Endothelial cell of umbilical vein (primary cell): Measurements from ENCODE around the gene RAD51B. TPM values are rescaled to one million over a fixed set of nuclear protein-coding genes. Genes with fewer than 3 reads are reported as not detected.

Experiments used
- BruUV-seq: library from RNA; stranded (reverse); fragments of 400-500 nt; replicated peaks from 2 replicates; lab custom pipeline; 2021; lab: Mats Ljungman, UMichigan
- CTCF ChIA-PET: fragments of 300-600, 350-600 bp; sonication (Branson Sonifier 250); formaldehyde crosslinking; loops from one replicate; lab custom pipeline; 2021; ENCODE audit warnings: antibody characterized with exemption, inconsistent platforms; lab: Charles Lee
- POLR2A ChIA-PET: fragments of 300-600, 350-600 bp; sonication (Branson Sonifier 250); formaldehyde crosslinking; loops from one replicate; lab custom pipeline; 2021; ENCODE audit warnings: antibody characterized with exemption, inconsistent platforms; lab: Charles Lee
- DNase-seq: peaks from one replicate; pipeline ENCODE4 v3.0.0-alpha.2; 2011; ENCODE audit warnings: low read depth, low spot score
- FAIRE-seq: peaks from 2 replicates; lab custom pipeline; 2011; peaks lifted over from hg19 to GRCh38; lab: Jason Lieb, UNC
- H2AFZ ChIP-seq: 2 replicates; pipeline ENCODE4 v1.6.0; 2012; ENCODE audit warnings: low read depth, low read length, control low read depth, inconsistent platforms
- H3K27ac ChIP-seq: 2 replicates; pipeline ENCODE4 v1.5.1; 2011; ENCODE audit warnings: low read depth, mild to moderate bottlenecking, control low read depth, low read length, moderate library complexity; ENCODE audit not compliant: insufficient read depth
- H3K27me3 ChIP-seq, 2 experiments: 2 replicates each; pipeline versions ENCODE4 v1.6.0 to v1.6.1; 2011; ENCODE audit warnings: low read length in 2 of 2, mixed read lengths in 1 of 2; ENCODE audit not compliant: control insufficient read depth in 2 of 2, insufficient read depth in 2 of 2
- H3K36me3 ChIP-seq, 2 experiments: 2 replicates in 1 of 2; 3 replicates in 1 of 2; pipeline ENCODE4 v1.5.1; 2011; ENCODE audit warnings: low read length in 2 of 2, mild to moderate bottlenecking in 1 of 2, moderate library complexity in 1 of 2; ENCODE audit not compliant: control insufficient read depth in 2 of 2, insufficient read depth in 2 of 2; ENCODE audit errors: extremely low read depth in 1 of 2
- H3K4me1 ChIP-seq: 3 replicates; pipeline ENCODE4 v1.5.1; 2011; ENCODE audit warnings: mild to moderate bottlenecking, low read length; ENCODE audit not compliant: control insufficient read depth, insufficient read depth; ENCODE audit errors: extremely low read depth
- H3K4me2 ChIP-seq: 2 replicates; pipeline ENCODE4 v1.6.1; 2011; ENCODE audit warnings: low read length, control low read depth, mixed read lengths; ENCODE audit not compliant: insufficient read depth
- H3K4me3 ChIP-seq, 3 experiments: fragments of 200-600 bp in 1 of 3; sonication (generic), shearing (Covaris generic) in 1 of 3; replicated peaks in 1 of 3; 2 replicates each; pipeline ENCODE4 v1.5.1; 2011 to 2016; ENCODE audit warnings: control low read depth in 3 of 3, low read length in 3 of 3, mild to moderate bottlenecking in 2 of 3, inconsistent platforms in 1 of 3, low read depth in 1 of 3, moderate library complexity in 1 of 3; ENCODE audit not compliant: insufficient read depth in 1 of 3
- H3K79me2 ChIP-seq: 2 replicates; pipeline ENCODE4 v1.6.0; 2012; ENCODE audit warnings: low read length, inconsistent platforms; ENCODE audit not compliant: control insufficient read depth, insufficient read depth
- H3K9ac ChIP-seq: replicated peaks from 2 replicates; pipeline ENCODE3; 2011; ENCODE audit warnings: low read length, control low read depth; ENCODE audit not compliant: insufficient read depth; ENCODE audit errors: extremely low read depth
- H3K9me1 ChIP-seq: replicated peaks from 3 replicates; pipeline ENCODE4 v1.6.0; 2011; ENCODE audit warnings: mild to moderate bottlenecking, low read length; ENCODE audit not compliant: control insufficient read depth, insufficient read depth; ENCODE audit errors: extremely low read depth
- H3K9me3 ChIP-seq: replicated peaks from 2 replicates; pipeline ENCODE4 v1.5.1; 2012; ENCODE audit warnings: low read length, inconsistent platforms; ENCODE audit not compliant: control insufficient read depth, insufficient read depth
- H4K20me1 ChIP-seq: replicated peaks from 2 replicates; pipeline ENCODE3; 2011; ENCODE audit warnings: mild to moderate bottlenecking, low read length; ENCODE audit not compliant: control insufficient read depth, insufficient read depth; ENCODE audit errors: extremely low read depth
- CTCF ChIP-seq, 2 donors: IDR thresholded peaks; 1 replicate in 1 of 2; 2 replicates in 1 of 2; pipeline ENCODE4 v1.5.1; 2011; ENCODE audit warnings: low read length in 2 of 2, mild to moderate bottlenecking in 2 of 2, moderate library complexity in 2 of 2, control low read depth in 1 of 2, inconsistent platforms in 1 of 2, low read depth in 1 of 2; ENCODE audit not compliant: insufficient read depth in 1 of 2; ENCODE audit errors: extremely low read depth in 1 of 2
- EZH2 ChIP-seq: IDR thresholded peaks from 2 replicates; pipeline ENCODE4 v1.6.1; 2012; ENCODE audit warnings: borderline replicate concordance, low read depth, mild to moderate bottlenecking, moderate library complexity, low read length, inconsistent platforms; ENCODE audit not compliant: severe bottlenecking
- FOS ChIP-seq: IDR thresholded peaks from 2 replicates; pipeline ENCODE4 v1.6.1; 2011; ENCODE audit warnings: mild to moderate bottlenecking, low read length, moderate library complexity, borderline replicate concordance; ENCODE audit not compliant: insufficient read depth
- GATA2 ChIP-seq: IDR thresholded peaks from 2 replicates; pipeline ENCODE4 v1.7.0; 2011; ENCODE audit warnings: low read depth, mild to moderate bottlenecking, moderate library complexity, mixed read lengths, low read length; ENCODE audit not compliant: insufficient read length, insufficient read depth
- JUN ChIP-seq: IDR thresholded peaks from 2 replicates; pipeline ENCODE4 v1.6.1; 2011; ENCODE audit warnings: borderline replicate concordance, low read depth; ENCODE audit not compliant: insufficient read length, insufficient read depth
- MAX ChIP-seq: IDR thresholded peaks from 2 replicates; pipeline ENCODE4 v1.6.1; 2011; ENCODE audit not compliant: insufficient read depth, insufficient read length
- MYC ChIP-seq: IDR thresholded peaks from one replicate; pipeline ENCODE4 v1.6.1; 2011; ENCODE audit warnings: mild to moderate bottlenecking, low read depth, low read length
- POLR2A ChIP-seq: IDR thresholded peaks from 2 replicates; pipeline ENCODE4 v1.6.1; 2012; ENCODE audit warnings: low read depth, mild to moderate bottlenecking, control low read depth, low read length
- POLR2AphosphoS5 ChIP-seq: IDR thresholded peaks from 2 replicates; pipeline ENCODE4 v1.6.1; 2012; ENCODE audit warnings: low read depth, mild to moderate bottlenecking, control low read depth, low read length, moderate library complexity; ENCODE audit not compliant: insufficient read depth
- dilution Hi-C: fragments of 300-500 bp; cut with MboI; formaldehyde crosslinking; loops from one replicate; pipeline ENCODE4 v1.15.0; 2019; ENCODE audit warnings: low sequenced_read_pairs; ENCODE audit not compliant: extremely low pct_ligation_motif_present
- intact Hi-C: fragments of 100-400 bp; cut with micrococcal nuclease; formaldehyde crosslinking; loops from one replicate; pipeline ENCODE4 v1.10.0; 2022
- polyA plus RNA-seq, 4 experiments: library from polyadenylated mRNA; depleted of rRNA in 3 of 4; stranded (reverse) in 3 of 4; unstranded in 1 of 4; fragments of >200 nt; gene quantifications; 2 replicates each; pipeline versions ENCODE4 v1.2.1 to v1.2.3, GENCODE V29; 2011 to 2012; ENCODE audit warnings: missing spikeins in 1 of 4
- total RNA-seq: library from RNA; stranded (reverse); gene quantifications from 2 replicates; pipeline ENCODE4 v1.2.3, GENCODE V29; 2021

RAD51B gene
- total and polyA plus RNA-seq, 2 donors (not counting 3 experiments of a cell fraction or from before 2014, with no cell fraction given), result 3.9 to 19.0 TPM

- Histone ChIP-seq H3K9ac (no peak overlapping the region), H3K27ac (no peak overlapping the region), H3K4me3 (no peak overlapping the region), H3K27me3 (no peaks in the 10 kb centered on the region), H3K9me1 (no peaks in the 10 kb centered on the region), H3K4me1 (no peaks in the 10 kb centered on the region), H4K20me1 (no peaks in the 10 kb centered on the region), H2AFZ (no peak overlapping the region), H3K9me3 (no peaks in the 10 kb centered on the region), H3K79me2 (no peaks in the 10 kb centered on the region), H3K4me2 (no peak overlapping the region), H3K36me3 (no peaks in the 10 kb centered on the region)
- DNase-seq, result no peak
- intact Hi-C loops (no loop called here), dilution Hi-C loops (no loop called here)
- no peak for FAIRE-seq
- no TSS peak for BruUV-seq
- ChIA-PET POLR2A (no interaction called here), CTCF (no interaction called here)
- TF ChIP-seq POLR2A (no peak), MYC (no peak), POLR2AphosphoS5 (no peak), GATA2 (no peak), EZH2 (no peak), FOS (no peak), JUN (no peak), CTCF (IDR thresholded peaks at IDR 0.05; ENCODE audit: extremely low read depth in 1 of 2, insufficient read depth in 1 of 2, low read depth in 1 of 2, low read length in 2 of 2) (no peak), MAX (no peak)
Measured at GRCh38 chr14:67990576-67990975, 171.0 kb downstream of the RAD51B start.
